Skeletal muscle satellite cell (primary cell): ENCODE results near the gene GRIN1.

Experiments
- H3K27me3 ChIP-seq: 2 replicates; pipeline ENCODE4 v1.7.0; 2013; ENCODE audit warnings: low read length; ENCODE audit not compliant: control insufficient read depth, insufficient read depth
- H3K36me3 ChIP-seq: 2 replicates; pipeline ENCODE4 v1.7.0; 2013; ENCODE audit warnings: mild to moderate bottlenecking, control low read depth, low read length; ENCODE audit not compliant: insufficient read depth
- H3K4me1 ChIP-seq: 2 replicates; pipeline ENCODE4 v1.7.0; 2013; ENCODE audit warnings: low read length; ENCODE audit not compliant: control insufficient read depth, insufficient read depth
- H3K4me2 ChIP-seq: 2 replicates; pipeline ENCODE4 v1.7.0; 2013; ENCODE audit warnings: mild to moderate bottlenecking, low read length
- H3K4me3 ChIP-seq: 2 replicates; pipeline ENCODE4 v1.7.0; 2013; ENCODE audit warnings: low read length
- H3K9ac ChIP-seq: 2 replicates; pipeline ENCODE4 v1.7.0; 2013; ENCODE audit warnings: mild to moderate bottlenecking, low read depth, low read length, moderate library complexity
- H3K9me3 ChIP-seq: replicated peaks from 2 replicates; pipeline ENCODE4 v1.7.0; 2013; ENCODE audit warnings: mild to moderate bottlenecking, control low read depth, low read length

The GRIN1 gene

GRCh38 chr9:137190315-137190856, 51.4 kb downstream of the GRIN1 start:
- no peaks in the 10 kb centered on the region for H3K9me3 ChIP-seq
- peaks cover 25% of the 10 kb centered on the region for H3K4me1 ChIP-seq
- peak overlapping the region; percentile 95 for H3K9ac ChIP-seq
- H3K4me2 ChIP-seq = peak overlapping the region; percentile 94
- H3K4me3 ChIP-seq = peak overlapping the region; percentile 95
- H3K36me3 ChIP-seq = peaks cover 35% of the 10 kb centered on the region
- no peaks in the 10 kb centered on the region for H3K27me3 ChIP-seq

GRCh38 chr9:137191245-137191644, 52.3 kb downstream of the GRIN1 start:
- H3K9me3 ChIP-seq = no peaks in the 10 kb centered on the region
- peaks cover 25% of the 10 kb centered on the region for H3K4me1 ChIP-seq
- H3K27me3 ChIP-seq = no peaks in the 10 kb centered on the region
- H3K9ac ChIP-seq = no peak overlapping the region
- H3K4me2 ChIP-seq = no peak overlapping the region
- H3K4me3 ChIP-seq = no peak overlapping the region
- H3K36me3 ChIP-seq = peaks cover 27% of the 10 kb centered on the region

- Histone ChIP-seq H3K4me1 (peaks cover 20% of the 10 kb centered on the region), H3K9ac (no peak overlapping the region)
These were observed 52.9 kb downstream of the GRIN1 start for GRCh38 chr9:137191691-137192447.

GRCh38 chr9:137192448-137192780, 53.5 kb downstream of the GRIN1 start:
- Histone ChIP-seq H3K27me3 (no peaks in the 10 kb centered on the region), H3K36me3 (peaks cover 27% of the 10 kb centered on the region), H3K4me3 (no peak overlapping the region), H3K4me1 (peaks cover 14% of the 10 kb centered on the region), H3K4me2 (no peak overlapping the region), H3K9me3 (no peaks in the 10 kb centered on the region), H3K9ac (no peak overlapping the region)

More at GRCh38 chr9:137191691-137192447, 52.9 kb downstream of the GRIN1 start:
- Histone ChIP-seq H3K4me3 (no peak overlapping the region), H3K27me3 (no peaks in the 10 kb centered on the region), H3K4me2 (no peak overlapping the region), H3K9me3 (no peaks in the 10 kb centered on the region), H3K36me3 (peaks cover 27% of the 10 kb centered on the region)

- no peak overlapping the region for H3K9ac ChIP-seq
- peaks cover 14% of the 10 kb centered on the region for H3K4me1 ChIP-seq
- no peaks in the 10 kb centered on the region for H3K9me3 ChIP-seq
- no peak overlapping the region for H3K4me2 ChIP-seq
- no peaks in the 10 kb centered on the region for H3K27me3 ChIP-seq
- H3K36me3 ChIP-seq = peaks cover 27% of the 10 kb centered on the region
- H3K4me3 ChIP-seq = no peak overlapping the region
These were observed 53.9 kb downstream of the GRIN1 start for GRCh38 chr9:137192859-137193258.

GRCh38 chr9:137193771-137194170, 54.8 kb downstream of the GRIN1 start:
- no peak overlapping the region for H3K4me3 ChIP-seq
- H3K4me2 ChIP-seq = no peak overlapping the region
- peaks cover 23% of the 10 kb centered on the region for H3K4me1 ChIP-seq
- peaks cover 27% of the 10 kb centered on the region for H3K36me3 ChIP-seq
- H3K27me3 ChIP-seq = no peaks in the 10 kb centered on the region
- H3K9ac ChIP-seq = no peak overlapping the region
- H3K9me3 ChIP-seq = no peaks in the 10 kb centered on the region

GRCh38 chr9:137194388-137194787, 55.4 kb downstream of the GRIN1 start:
- H3K4me2 ChIP-seq = no peak overlapping the region
- peaks cover 28% of the 10 kb centered on the region for H3K4me1 ChIP-seq
- no peak overlapping the region for H3K9ac ChIP-seq
- no peaks in the 10 kb centered on the region for H3K9me3 ChIP-seq
- peaks cover 27% of the 10 kb centered on the region for H3K36me3 ChIP-seq
- H3K27me3 ChIP-seq = no peaks in the 10 kb centered on the region
- H3K4me3 ChIP-seq = no peak overlapping the region

GRCh38 chr9:137194909-137195308, 56.0 kb downstream of the GRIN1 start:
- H3K4me2 ChIP-seq = no peak overlapping the region
- H3K4me1 ChIP-seq = peaks cover 26% of the 10 kb centered on the region
- no peak overlapping the region for H3K4me3 ChIP-seq
- no peaks in the 10 kb centered on the region for H3K9me3 ChIP-seq
- H3K9ac ChIP-seq = no peak overlapping the region
- H3K36me3 ChIP-seq = peaks cover 25% of the 10 kb centered on the region
- H3K27me3 ChIP-seq = no peaks in the 10 kb centered on the region

- H3K9me3 ChIP-seq = no peaks in the 10 kb centered on the region
- H3K36me3 ChIP-seq = peaks cover 18% of the 10 kb centered on the region
- no peak overlapping the region for H3K4me2 ChIP-seq
- H3K27me3 ChIP-seq = no peaks in the 10 kb centered on the region
- no peak overlapping the region for H3K9ac ChIP-seq
- peaks cover 22% of the 10 kb centered on the region for H3K4me1 ChIP-seq
- no peak overlapping the region for H3K4me3 ChIP-seq
These were observed 56.7 kb downstream of the GRIN1 start for GRCh38 chr9:137195525-137196220.

GRCh38 chr9:137198051-137198901, 59.3 kb downstream of the GRIN1 start:
- peak overlapping the region; percentile 83 for H3K4me2 ChIP-seq
- peaks cover 30% of the 10 kb centered on the region for H3K4me1 ChIP-seq
- no peaks in the 10 kb centered on the region for H3K27me3 ChIP-seq
- peak overlapping the region; percentile 11 for H3K9ac ChIP-seq
- H3K4me3 ChIP-seq = peak overlapping the region; percentile 84
- H3K9me3 ChIP-seq = no peaks in the 10 kb centered on the region
- no peaks in the 10 kb centered on the region for H3K36me3 ChIP-seq

GRCh38 chr9:137198902-137199283, 59.9 kb downstream of the GRIN1 start:
- Histone ChIP-seq H3K4me2 (peak overlapping the region; percentile 83), H3K9ac (peak overlapping the region; percentile 44), H3K36me3 (no peaks in the 10 kb centered on the region), H3K27me3 (no peaks in the 10 kb centered on the region), H3K9me3 (no peaks in the 10 kb centered on the region), H3K4me1 (peaks cover 32% of the 10 kb centered on the region), H3K4me3 (peak overlapping the region; percentile 84)
